HG02938 (cell line): ENCODE measurements around the gene RMND1.
"Not testable (repeated sequence)": the region's sequence is repeated elsewhere in the genome, so short reads cannot be mapped to it uniquely, and the experiment has no call there.

Source experiments
- ATAC-seq: cut with Tn5 transposase; IDR thresholded peaks from one replicate; pipeline ENCODE4 v1.9.1; 2021; ENCODE audit warnings: mild to moderate bottlenecking, moderate library complexity; ENCODE audit not compliant: unreplicated experiment

RMND1 gene

GRCh38 chr6:151387175-151387970 lies 64.6 kb downstream of the RMND1 start:
- ATAC-seq, result no peak

GRCh38 chr6:151385177-151385576 lies 66.7 kb downstream of the RMND1 start:
- peak; percentile 25 for ATAC-seq

- ATAC-seq, result no peak
Measured at GRCh38 chr6:151384151-151384550, 67.8 kb downstream of the RMND1 start.

DNA sequence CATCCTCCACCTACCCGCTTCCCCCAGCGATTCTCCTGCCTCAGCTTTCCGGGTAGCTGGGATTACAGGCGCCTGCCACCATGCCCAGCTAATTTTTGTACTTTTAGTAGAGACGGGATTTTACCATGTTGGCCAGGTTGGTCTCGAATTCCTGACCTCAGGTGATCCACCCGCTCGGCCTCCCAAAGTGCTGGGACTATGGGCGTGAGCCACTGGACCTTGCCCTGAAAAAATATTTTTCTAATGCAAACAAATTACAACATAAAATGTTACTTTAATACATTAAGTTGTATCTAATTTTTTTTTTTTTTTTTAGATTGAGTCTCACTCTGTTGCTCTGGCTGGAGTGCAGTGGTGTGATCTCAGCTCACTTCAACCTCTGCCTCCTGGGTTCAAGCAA lies 69.3 kb downstream of the RMND1 start:
- ATAC-seq, result not testable (repeated sequence)

DNA sequence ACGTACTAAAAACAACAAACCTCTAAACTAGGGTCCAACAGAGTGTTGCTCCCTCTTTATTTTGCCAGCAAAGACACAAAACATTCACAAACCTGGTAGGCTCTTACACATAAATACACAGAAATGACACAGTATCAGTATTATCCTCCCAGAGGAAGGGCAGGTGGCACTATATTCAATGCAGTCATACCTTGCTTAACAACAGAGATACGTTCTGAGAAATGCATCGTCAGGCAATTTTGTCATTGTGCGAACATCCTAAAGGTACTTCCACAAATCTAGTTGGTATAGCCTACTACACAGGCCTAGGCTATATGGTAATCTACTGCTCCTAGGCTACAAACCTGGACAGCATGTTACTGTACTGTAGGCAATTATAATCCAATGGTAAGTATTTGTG lies 70.2 kb downstream of the RMND1 start:
- no peak for ATAC-seq

DNA sequence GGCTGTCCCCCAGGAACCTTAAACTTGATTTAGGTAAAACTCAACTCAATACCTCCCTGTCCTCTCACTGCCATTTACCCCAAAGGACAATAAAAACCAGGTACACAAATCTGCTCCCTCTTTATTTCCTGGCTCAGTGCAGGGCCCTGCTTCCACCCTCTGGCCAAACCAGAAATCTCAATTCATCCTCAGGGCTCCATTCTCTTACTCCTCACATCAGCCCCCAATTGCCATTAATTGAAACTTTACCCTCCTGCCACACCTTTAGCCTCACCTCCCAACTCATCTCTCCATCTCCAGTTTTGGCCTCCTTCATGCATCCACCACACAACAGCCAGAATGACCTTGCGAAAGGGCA lies 71.1 kb downstream of the RMND1 start:
- ATAC-seq, result no peak

DNA sequence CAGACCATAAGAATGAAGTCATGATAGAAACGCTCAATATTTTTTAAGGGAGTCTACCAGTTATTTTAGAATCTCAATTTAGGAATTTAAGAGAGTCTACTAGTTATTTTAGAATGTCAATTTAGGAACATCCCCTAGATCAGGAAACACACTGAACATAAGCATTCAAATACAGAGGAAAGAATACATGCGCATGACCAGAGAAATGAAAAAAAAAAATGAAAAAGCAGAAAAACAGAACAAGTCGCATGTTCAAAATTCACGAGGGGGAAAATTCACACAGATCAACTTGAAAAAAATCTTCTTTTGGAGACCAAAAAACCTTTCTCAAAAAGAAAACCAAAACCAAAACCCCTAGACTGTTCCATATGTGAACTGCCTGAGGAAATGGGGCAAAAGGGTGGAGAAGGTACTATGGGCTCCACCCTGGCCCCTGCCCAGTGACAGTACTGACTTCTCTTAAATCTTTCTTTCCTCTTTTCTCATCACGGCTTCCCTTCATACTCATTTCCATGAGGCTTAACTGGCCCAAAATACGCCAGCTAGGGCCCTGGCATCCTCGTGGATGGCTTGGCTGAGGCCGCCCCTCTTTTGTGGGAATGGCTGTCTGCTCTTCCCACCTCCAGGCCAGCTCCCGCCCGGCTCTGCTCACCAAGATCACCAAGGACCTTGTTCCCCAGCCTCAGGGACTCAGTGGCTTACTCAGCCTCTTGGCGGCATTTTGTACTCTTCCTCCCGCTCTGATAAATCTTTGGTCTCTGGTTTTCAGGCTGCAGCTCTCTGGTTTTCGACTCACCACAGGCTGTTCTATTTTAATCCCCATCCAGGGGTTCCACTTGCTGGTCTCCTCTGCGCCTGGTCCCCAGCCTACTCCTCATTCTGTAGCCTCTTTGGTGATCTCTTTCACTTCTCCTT lies 71.7 kb downstream of the RMND1 start:
- ATAC-seq, result peak; percentile 60

GRCh38 chr6:151377095-151377494 lies 74.8 kb downstream of the RMND1 start:
- no peak for ATAC-seq

DNA sequence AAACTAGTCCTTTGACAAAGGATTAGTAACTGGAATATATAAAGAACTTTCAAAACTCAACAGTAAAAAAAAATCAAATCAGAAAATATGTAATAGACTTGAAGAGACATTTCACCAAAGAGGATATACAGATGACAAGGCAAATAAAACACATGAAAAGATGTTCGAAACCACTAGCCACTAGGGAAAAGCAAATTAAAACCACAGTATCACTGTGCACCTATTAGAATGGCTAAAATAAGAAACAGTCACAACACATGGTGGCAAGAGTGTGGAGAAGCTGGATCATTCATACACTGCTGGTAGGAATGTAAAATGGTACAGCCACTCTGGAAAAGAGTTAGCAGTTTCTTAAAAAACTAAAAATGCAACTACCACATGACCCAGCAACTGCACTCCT lies 75.5 kb downstream of the RMND1 start:
- ATAC-seq, result no peak

DNA sequence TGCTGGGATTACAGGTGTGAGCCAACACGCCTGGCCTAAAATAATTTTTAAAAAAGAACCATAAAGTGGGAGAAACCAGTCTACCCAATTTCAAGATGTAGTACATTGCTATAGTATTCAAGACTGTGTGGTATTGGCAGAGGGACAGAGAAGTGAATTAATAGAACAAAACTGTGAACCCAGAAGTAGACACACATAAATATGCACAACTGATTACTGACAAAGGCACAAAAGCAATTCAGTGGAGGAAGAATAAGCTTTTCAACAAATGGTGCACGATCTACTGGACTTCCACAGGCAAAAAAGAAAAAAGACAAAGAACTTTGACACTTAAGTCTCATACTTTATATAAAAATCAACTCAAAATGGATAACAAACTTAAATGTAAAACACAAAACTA lies 76.1 kb downstream of the RMND1 start:
- ATAC-seq, result no peak

GRCh38 chr6:151374036-151374683 lies 77.8 kb downstream of the RMND1 start:
- ATAC-seq, result no peak

DNA sequence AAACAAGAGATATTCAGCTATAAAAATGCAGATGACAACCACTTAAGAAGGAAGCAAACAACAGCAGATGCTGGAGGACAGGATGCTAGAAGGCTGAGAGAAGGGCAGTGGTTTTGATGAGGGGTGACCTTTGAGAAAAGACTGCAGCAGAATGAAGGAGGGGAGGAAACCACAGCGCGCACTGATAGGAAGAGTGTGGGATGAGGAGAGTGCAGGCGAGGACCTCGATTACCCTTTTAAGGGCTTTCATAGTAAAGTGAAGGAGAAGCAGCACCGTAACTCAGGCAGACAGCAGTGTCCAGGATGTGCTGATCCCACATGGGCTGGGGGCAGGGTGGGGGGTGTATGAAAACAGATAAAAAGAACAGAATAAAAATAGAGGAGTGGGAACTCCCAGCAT lies 79.8 kb downstream of the RMND1 start:
- no peak for ATAC-seq

DNA sequence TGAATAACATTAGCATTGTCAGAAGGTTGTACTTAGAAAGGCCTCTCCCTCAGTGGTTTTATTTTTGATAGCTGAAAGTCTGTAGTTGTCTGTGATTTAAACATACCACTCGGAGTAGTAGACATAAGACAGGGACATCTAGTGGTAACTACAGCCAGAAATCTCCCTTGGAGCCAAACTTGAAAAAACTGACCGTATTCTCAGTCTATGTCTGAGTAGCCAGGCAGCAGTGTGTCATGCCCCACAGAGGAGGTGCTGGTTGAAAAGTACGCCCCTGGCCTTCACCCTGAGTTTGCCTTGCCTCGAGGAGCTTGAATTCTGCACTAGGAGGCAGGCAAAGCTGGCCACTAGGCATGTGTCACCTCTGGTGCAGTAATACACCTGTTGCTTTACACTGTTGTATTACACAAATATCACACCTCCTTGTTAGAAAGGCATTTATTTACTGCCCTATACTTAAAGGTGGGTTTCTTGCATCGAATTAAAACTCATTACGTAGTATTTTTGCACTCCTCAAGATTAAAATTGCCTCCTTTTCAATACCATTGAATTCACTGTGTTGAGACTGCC lies 81.3 kb downstream of the RMND1 start:
- ATAC-seq, result no peak

GRCh38 chr6:151365233-151365632 lies 86.7 kb downstream of the RMND1 start:
- no peak for ATAC-seq

DNA sequence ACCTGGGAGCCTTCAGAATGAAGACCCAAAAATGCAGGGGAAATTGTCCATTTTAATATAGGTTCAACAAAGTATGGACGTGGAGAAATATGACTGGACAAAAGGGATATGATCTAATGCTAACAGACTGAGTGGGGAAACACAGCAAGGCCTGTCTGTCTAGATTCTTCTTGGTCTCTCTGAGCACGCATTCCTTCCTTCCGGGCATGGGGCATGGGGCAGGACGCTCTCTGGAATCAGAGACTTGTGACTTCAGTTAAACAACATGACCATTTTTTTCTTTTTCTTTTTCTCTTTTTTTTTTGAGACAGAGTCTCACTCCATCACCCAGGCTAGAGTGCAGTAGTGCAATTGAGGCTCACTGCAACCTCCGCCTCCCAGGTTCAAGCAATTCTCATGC lies 92.4 kb downstream of the RMND1 start:
- no peak for ATAC-seq

- no peak for ATAC-seq
Measured at GRCh38 chr6:151358475-151358874, 93.5 kb downstream of the RMND1 start.

DNA sequence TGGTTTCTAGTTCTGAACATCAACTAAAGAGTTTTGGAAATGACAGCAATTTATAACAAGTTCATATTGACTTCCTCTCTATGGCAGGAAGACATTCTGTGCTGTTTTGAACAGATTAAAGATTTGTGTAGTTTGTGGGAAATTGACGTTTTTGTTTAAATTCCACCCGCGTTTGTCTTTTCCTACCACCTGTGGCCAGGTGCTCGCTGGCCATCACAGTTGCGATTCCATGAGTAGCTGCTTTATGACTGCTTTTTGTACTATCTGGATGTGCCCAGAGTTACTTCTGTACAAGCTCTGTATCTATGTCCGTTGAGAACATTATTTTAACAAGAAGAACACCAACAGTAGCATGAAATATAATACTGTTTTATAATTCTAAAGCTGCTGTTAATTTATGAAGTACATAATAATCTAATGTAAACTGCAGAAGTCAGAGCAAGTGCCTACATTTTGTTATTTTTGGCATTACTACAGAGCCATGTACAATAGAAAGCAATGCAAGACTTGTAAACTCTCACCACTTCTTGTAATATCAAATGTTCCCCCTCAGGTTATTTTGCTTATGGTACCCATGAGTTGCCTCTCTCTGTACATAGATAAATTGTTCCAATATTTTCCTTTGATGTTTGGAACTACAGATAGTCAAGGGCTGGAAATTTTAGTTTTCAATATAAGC lies 94.0 kb downstream of the RMND1 start:
- ATAC-seq, result no peak

- not testable (repeated sequence) for ATAC-seq
Measured at GRCh38 chr6:151356983-151357382, 94.9 kb downstream of the RMND1 start.
